ENCODE results near the gene P2RX6.

Gene P2RX6

GRCh38 chr22:21015466-21016006, 571 bp downstream of the P2RX6 start:
- DNase-seq, result no peak

- DNase-seq, result no peak
Measured at GRCh38 chr22:21016644-21017420, 1.9 kb downstream of the P2RX6 start.

GRCh38 chr22:21018314-21018713, 3.3 kb downstream of the P2RX6 start:
- DNase-seq, result no peak

- DNase-seq, result peak; percentile 32
Measured at GRCh38 chr22:21020802-21021429, 6.0 kb downstream of the P2RX6 start.

GRCh38 chr22:21022507-21022906, 7.5 kb downstream of the P2RX6 start:
- DNase-seq, result no peak

GRCh38 chr22:21022955-21023614, 8.1 kb downstream of the P2RX6 start:
- DNase-seq, result no peak

- no peak for DNase-seq
Measured at GRCh38 chr22:21025266-21025665, 10.3 kb downstream of the P2RX6 start.

GRCh38 chr22:21025763-21026755, 11.1 kb downstream of the P2RX6 start:
- DNase-seq, result no peak

GRCh38 chr22:21026783-21027692, 12.1 kb downstream of the P2RX6 start:
- no peak for DNase-seq

GRCh38 chr22:21028277-21029251, 13.6 kb downstream of the P2RX6 start:
- DNase-seq, result no peak

GRCh38 chr22:21029486-21030025, 14.6 kb downstream of the P2RX6 start:
- DNase-seq, result no peak

- no peak for DNase-seq
Measured at GRCh38 chr22:21030032-21030431, 15.1 kb downstream of the P2RX6 start.

- no peak for DNase-seq
Measured at GRCh38 chr22:21030621-21031544, 15.9 kb downstream of the P2RX6 start.

- DNase-seq, result no peak
Measured at GRCh38 chr22:21031545-21032036, 16.6 kb downstream of the P2RX6 start.

- DNase-seq, result no peak
Measured at GRCh38 chr22:21032037-21032867, 17.3 kb downstream of the P2RX6 start, which contains the start of gene SLC7A4. SLC7A4 (minus strand) TSS chr22:21032561; CDS start chr22:21031812, 749 bp downstream.

GRCh38 chr22:21032868-21033688, 18.1 kb downstream of the P2RX6 start:
- DNase-seq, result no peak
